Measurements from ENCODE around the gene JUNB.
A peak's percentile ranks its signal among the peaks of the same experiment; 100 is the strongest.

Gene JUNB

DNA sequence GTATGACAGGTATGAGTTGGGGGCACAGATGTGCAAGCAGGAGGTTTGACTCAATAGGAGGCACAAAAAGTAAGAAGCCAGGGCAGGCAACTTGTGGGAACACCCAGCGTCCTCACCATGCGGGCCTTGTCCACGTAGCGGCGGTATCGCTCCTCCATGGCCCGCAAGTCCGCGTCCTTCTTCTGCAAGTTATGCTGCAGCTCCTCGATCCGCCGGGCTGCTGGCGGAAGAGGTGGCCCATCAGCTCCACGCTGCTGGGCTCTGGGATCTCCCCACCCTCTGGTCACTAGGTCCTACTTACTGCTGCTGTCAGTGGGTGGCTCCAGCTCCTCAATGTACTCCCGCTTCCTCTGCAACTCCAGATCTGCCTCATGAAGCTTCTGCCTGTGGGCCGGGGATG, 26.6 kb upstream of the JUNB start:
- H3K4me3 ChIP-seq (ENCODE audit: low read depth, low read length) = no peak overlapping the region

GRCh38 chr19:12766051-12766521, 25.2 kb upstream of the JUNB start:
- peak overlapping the region; percentile 16 for H2AFZ ChIP-seq
- TF ChIP-seq, protein P1, sequence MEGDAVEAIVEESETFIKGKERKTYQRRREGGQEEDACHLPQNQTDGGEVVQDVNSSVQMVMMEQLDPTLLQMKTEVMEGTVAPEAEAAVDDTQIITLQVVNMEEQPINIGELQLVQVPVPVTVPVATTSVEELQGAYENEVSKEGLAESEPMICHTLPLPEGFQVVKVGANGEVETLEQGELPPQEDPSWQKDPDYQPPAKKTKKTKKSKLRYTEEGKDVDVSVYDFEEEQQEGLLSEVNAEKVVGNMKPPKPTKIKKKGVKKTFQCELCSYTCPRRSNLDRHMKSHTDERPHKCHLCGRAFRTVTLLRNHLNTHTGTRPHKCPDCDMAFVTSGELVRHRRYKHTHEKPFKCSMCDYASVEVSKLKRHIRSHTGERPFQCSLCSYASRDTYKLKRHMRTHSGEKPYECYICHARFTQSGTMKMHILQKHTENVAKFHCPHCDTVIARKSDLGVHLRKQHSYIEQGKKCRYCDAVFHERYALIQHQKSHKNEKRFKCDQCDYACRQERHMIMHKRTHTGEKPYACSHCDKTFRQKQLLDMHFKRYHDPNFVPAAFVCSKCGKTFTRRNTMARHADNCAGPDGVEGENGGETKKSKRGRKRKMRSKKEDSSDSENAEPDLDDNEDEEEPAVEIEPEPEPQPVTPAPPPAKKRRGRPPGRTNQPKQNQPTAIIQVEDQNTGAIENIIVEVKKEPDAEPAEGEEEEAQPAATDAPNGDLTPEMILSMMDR (IDR thresholded peaks at IDR 0.05) = peak; percentile 89
- H3K9ac ChIP-seq = no peak overlapping the region
- H3K9me3 ChIP-seq (ENCODE audit: control insufficient read depth, low read length) = no peaks in the 10 kb centered on the region
- H3K4me2 ChIP-seq (ENCODE audit: low read length) = peak overlapping the region; percentile 43
- no peaks in the 10 kb centered on the region for H3K4me1 ChIP-seq
- H3K36me3 ChIP-seq (ENCODE audit: control insufficient read depth, insufficient read depth, low read length) = no peaks in the 10 kb centered on the region
- H3K79me2 ChIP-seq = peaks cover 2% of the 10 kb centered on the region
- H3K27me3 ChIP-seq (ENCODE audit: control insufficient read depth, insufficient read depth, low read length) = no peaks in the 10 kb centered on the region
- H3K27ac ChIP-seq = peak overlapping the region; percentile 13
- no peak overlapping the region for H3K4me3 ChIP-seq (ENCODE audit: low read depth, low read length)

More for the DNA sequence above, 26.6 kb upstream of the JUNB start:
- TF ChIP-seq, protein P1 (IDR thresholded peaks at IDR 0.05) = no peak
- no peaks in the 10 kb centered on the region for H3K9me3 ChIP-seq (ENCODE audit: control insufficient read depth, low read length)
- no peak overlapping the region for H3K9ac ChIP-seq
- no peaks in the 10 kb centered on the region for H3K79me2 ChIP-seq
- no peak overlapping the region for H3K4me2 ChIP-seq (ENCODE audit: low read length)
- H2AFZ ChIP-seq = no peak overlapping the region
- no peaks in the 10 kb centered on the region for H3K27me3 ChIP-seq (ENCODE audit: control insufficient read depth, insufficient read depth, low read length)
- H3K27ac ChIP-seq = no peak overlapping the region
- H3K36me3 ChIP-seq (ENCODE audit: control insufficient read depth, insufficient read depth, low read length) = no peaks in the 10 kb centered on the region
- no peaks in the 10 kb centered on the region for H3K4me1 ChIP-seq

GRCh38 chr19:12767150-12767549, 24.1 kb upstream of the JUNB start:
- no peaks in the 10 kb centered on the region for H3K36me3 ChIP-seq (ENCODE audit: control insufficient read depth, insufficient read depth, low read length)
- peaks cover 2% of the 10 kb centered on the region for H3K79me2 ChIP-seq
- TF ChIP-seq, protein P1 (IDR thresholded peaks at IDR 0.05) = no peak
- no peaks in the 10 kb centered on the region for H3K27me3 ChIP-seq (ENCODE audit: control insufficient read depth, insufficient read depth, low read length)
- no peak overlapping the region for H3K4me2 ChIP-seq (ENCODE audit: low read length)
- H3K4me3 ChIP-seq (ENCODE audit: low read depth, low read length) = no peak overlapping the region
- no peaks in the 10 kb centered on the region for H3K4me1 ChIP-seq
- no peak overlapping the region for H3K27ac ChIP-seq
- no peak overlapping the region for H2AFZ ChIP-seq
- H3K9me3 ChIP-seq (ENCODE audit: control insufficient read depth, low read length) = no peaks in the 10 kb centered on the region
- H3K9ac ChIP-seq = no peak overlapping the region

- Histone ChIP-seq H3K36me3 (ENCODE audit: control insufficient read depth, insufficient read depth, low read length) (no peaks in the 10 kb centered on the region), H3K4me3 (ENCODE audit: low read depth, low read length) (no peak overlapping the region), H3K27ac (no peak overlapping the region), H3K27me3 (ENCODE audit: control insufficient read depth, insufficient read depth, low read length) (no peaks in the 10 kb centered on the region), H3K9me3 (ENCODE audit: control insufficient read depth, low read length) (no peaks in the 10 kb centered on the region), H3K9ac (no peak overlapping the region), H2AFZ (no peak overlapping the region), H3K4me1 (no peaks in the 10 kb centered on the region), H3K79me2 (peaks cover 2% of the 10 kb centered on the region), H3K4me2 (ENCODE audit: low read length) (no peak overlapping the region)
- TF ChIP-seq, protein P1 (IDR thresholded peaks at IDR 0.05) = no peak
These were observed 23.6 kb upstream of the JUNB start for GRCh38 chr19:12767666-12768065.

DNA sequence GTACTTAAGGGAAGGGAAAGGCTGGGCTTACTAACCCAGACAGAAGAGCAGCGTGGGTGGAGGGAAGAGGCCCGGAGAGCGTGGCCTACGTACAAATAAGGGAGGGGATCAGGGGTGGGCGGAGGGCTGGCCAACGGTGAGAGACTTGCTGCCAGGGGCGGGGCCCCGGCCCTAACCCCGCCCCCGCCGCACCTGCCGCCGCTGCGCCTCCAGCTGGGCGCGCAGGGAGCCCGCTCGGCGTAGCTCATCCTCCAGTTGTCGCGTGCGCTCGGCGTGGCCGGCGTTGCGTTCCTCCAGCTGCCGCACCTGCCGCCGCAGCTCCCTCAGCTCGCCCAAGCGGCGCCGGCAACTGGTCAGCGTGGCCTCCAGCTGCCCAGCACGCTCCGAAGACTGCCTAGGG, 21.6 kb upstream of the JUNB start:
- H3K36me3 ChIP-seq (ENCODE audit: control insufficient read depth, insufficient read depth, low read length) = no peaks in the 10 kb centered on the region
- H3K27me3 ChIP-seq (ENCODE audit: control insufficient read depth, insufficient read depth, low read length) = no peaks in the 10 kb centered on the region
- no peak overlapping the region for H3K9ac ChIP-seq
- no peak overlapping the region for H3K27ac ChIP-seq
- H3K4me3 ChIP-seq (ENCODE audit: low read depth, low read length) = no peak overlapping the region
- H3K79me2 ChIP-seq = peaks cover 2% of the 10 kb centered on the region
- no peaks in the 10 kb centered on the region for H3K9me3 ChIP-seq (ENCODE audit: control insufficient read depth, low read length)
- no peak overlapping the region for H2AFZ ChIP-seq
- H3K4me1 ChIP-seq = peaks cover 4% of the 10 kb centered on the region
- H3K4me2 ChIP-seq (ENCODE audit: low read length) = no peak overlapping the region
- TF ChIP-seq, protein P1 (IDR thresholded peaks at IDR 0.05) = no peak
